Suprapubic skin (tissue), 4 donors: Measurements from ENCODE around the gene ANKRD36B.
"Not testable (repeated sequence)": the region's sequence is repeated elsewhere in the genome, so short reads cannot be mapped to it uniquely, and the experiment has no call there.

Experiments
- CTCF ChIP-seq, 2 donors: fragments of 200-600 bp in 1 of 2; fragments of 450-650 bp in 1 of 2; sonication (generic) in 1 of 2; IDR thresholded peaks; one replicate each; pipeline ENCODE4 v1.5.1; 2016 to 2019; ENCODE audit warnings: antibody characterized with exemption in 2 of 2, mild to moderate bottlenecking in 1 of 2, moderate library complexity in 1 of 2
- EP300 ChIP-seq: sonication (generic); formaldehyde crosslinking; IDR thresholded peaks from one replicate; pipeline ENCODE4 v1.6.1; 2017; ENCODE audit warnings: antibody characterized with exemption
- POLR2A ChIP-seq, 2 donors: fragments of 450-650 bp; IDR thresholded peaks; one replicate each; pipeline ENCODE4 v1.6.1; 2017; ENCODE audit warnings: antibody characterized with exemption in 2 of 2, mild to moderate bottlenecking in 2 of 2, moderate library complexity in 2 of 2
- POLR2AphosphoS5 ChIP-seq, 3 donors: sonication (generic); formaldehyde crosslinking; IDR thresholded peaks; one replicate each; pipeline ENCODE4 v1.6.1; 2017; ENCODE audit warnings: antibody characterized with exemption in 3 of 3

GRCh38 chr2:97590515-97591394 lies 1.1 kb upstream of the ANKRD36B start:
- peak; percentile 82 to 99 for TF ChIP-seq CTCF (IDR thresholded peaks at IDR 0.05)
- TF ChIP-seq EP300; POLR2A (IDR thresholded peaks at IDR 0.05); POLR2AphosphoS5 (IDR thresholded peaks at IDR 0.05): not testable (repeated sequence)
